GM23338 (cell line): ENCODE results near the gene SARNP. TPM values are rescaled to one million over a fixed set of nuclear protein-coding genes. Genes with fewer than 3 reads are reported as not detected.

ENCODE experiments used
- ATAC-seq: fragments of 200-7000 bp; cut with Tn5 transposase; 3 replicates; pipeline ENCODE4 v1.9.1; 2020
- DNase-seq: peaks from one replicate; pipeline ENCODE4 v3.0.0-alpha.2; 2015; ENCODE audit warnings: low spot score
- H2AFZ ChIP-seq: fragments of 200-600 bp; sonication (generic); 2 replicates; pipeline ENCODE4 v1.8.0; 2016; ENCODE audit warnings: antibody characterized with exemption, mild to moderate bottlenecking, moderate library complexity
- H3F3A ChIP-seq: fragments of 200-600 bp; sonication (generic); replicated peaks from 2 replicates; pipeline ENCODE4 v1.8.0; 2017; ENCODE audit warnings: antibody characterized with exemption, mixed run types, low read depth
- H3K27ac ChIP-seq: fragments of 200-600 bp; sonication (generic); 2 replicates; pipeline ENCODE4 v1.6.1; 2016; ENCODE audit warnings: low read depth
- H3K27me3 ChIP-seq: fragments of 200-600 bp; sonication (generic); 2 replicates; pipeline ENCODE4 v1.8.0; 2016; ENCODE audit warnings: mild to moderate bottlenecking, mixed run types, moderate library complexity; ENCODE audit not compliant: insufficient read depth
- H3K36me3 ChIP-seq: fragments of 200-600 bp; sonication (generic); 2 replicates; pipeline ENCODE4 v1.8.0; 2016; ENCODE audit warnings: mild to moderate bottlenecking; ENCODE audit not compliant: insufficient read depth
- H3K4me1 ChIP-seq: fragments of 200-600 bp; sonication (generic); 2 replicates; pipeline ENCODE4 v1.8.0; 2016; ENCODE audit warnings: mild to moderate bottlenecking, moderate library complexity; ENCODE audit not compliant: insufficient read depth
- H3K4me2 ChIP-seq: fragments of 200-600 bp; sonication (generic); 2 replicates; pipeline ENCODE4 v1.7.1; 2017; ENCODE audit warnings: mixed run types
- H3K4me3 ChIP-seq: fragments of 200-600 bp; sonication (generic); 2 replicates; pipeline ENCODE4 v1.6.1; 2016; ENCODE audit warnings: mixed run types
- H3K79me2 ChIP-seq: fragments of 200-600 bp; sonication (generic); replicated peaks from 2 replicates; pipeline ENCODE4 v1.8.0; 2017; ENCODE audit warnings: mild to moderate bottlenecking; ENCODE audit not compliant: insufficient read depth
- H3K9me2 ChIP-seq: fragments of 200-600 bp; sonication (generic); 2 replicates; pipeline ENCODE4 v1.8.0; 2017; ENCODE audit not compliant: insufficient read depth
- H4K20me1 ChIP-seq: fragments of 200-600 bp; sonication (generic); replicated peaks from 2 replicates; pipeline ENCODE4 v1.8.0; 2017; ENCODE audit warnings: mild to moderate bottlenecking; ENCODE audit not compliant: insufficient read depth
- H3K27ac Mint-ChIP-seq: 2 replicates; pipeline ENCODE4 v1.8.0; 2020; ENCODE audit warnings: inconsistent platforms, mild to moderate bottlenecking, moderate library complexity, mixed read lengths
- H3K27me3 Mint-ChIP-seq: 3 replicates; pipeline ENCODE4 v1.8.0; 2022; ENCODE audit warnings: low read depth, mild to moderate bottlenecking, moderate library complexity, mixed read lengths, inconsistent platforms; ENCODE audit not compliant: insufficient read depth, poor library complexity
- H3K36me3 Mint-ChIP-seq: 3 replicates; pipeline ENCODE4 v1.8.0; 2021; ENCODE audit warnings: low read depth, mild to moderate bottlenecking, inconsistent platforms, moderate library complexity, mixed read lengths
- H3K4me1 Mint-ChIP-seq: 3 replicates; pipeline ENCODE4 v1.8.0; 2020; ENCODE audit warnings: mild to moderate bottlenecking, inconsistent platforms, mixed read lengths
- H3K4me3 Mint-ChIP-seq: 3 replicates; pipeline ENCODE4 v1.8.0; 2021; ENCODE audit warnings: moderate library complexity, mild to moderate bottlenecking, inconsistent platforms, mixed read lengths
- H3K9me3 Mint-ChIP-seq: 3 replicates; pipeline ENCODE4 v1.8.0; 2020; ENCODE audit warnings: moderate library complexity, mild to moderate bottlenecking, inconsistent platforms, mixed read lengths
- CREB1 ChIP-seq: fragments of 250-450 bp; sonication (Bioruptor Pico); IDR thresholded peaks from 2 replicates; pipeline ENCODE4 v1.5.0; 2020; ENCODE audit warnings: low read depth, mild to moderate bottlenecking, moderate library complexity
- CTCF ChIP-seq, 2 experiments: fragments of 200-600 bp in 1 of 2; sonication (generic) in 1 of 2; conservative IDR thresholded peaks; 2 replicates each; pipeline versions ENCODE4 v1.5.1 to v1.6.1; 2016 to 2017; ENCODE audit warnings: antibody characterized with exemption in 2 of 2, low read depth in 2 of 2, mild to moderate bottlenecking in 2 of 2, moderate library complexity in 1 of 2
- EZH2 ChIP-seq: fragments of 200-600 bp; sonication (generic); IDR thresholded peaks from one replicate; pipeline ENCODE4 v1.8.0; 2017; ENCODE audit warnings: antibody characterized with exemption, mild to moderate bottlenecking, low read depth; ENCODE audit not compliant: unreplicated experiment
- EZH2phosphoT487 ChIP-seq: fragments of 200-600 bp; sonication (generic); IDR thresholded peaks from one replicate; pipeline ENCODE4 v1.8.1; 2018; ENCODE audit warnings: antibody characterized with exemption; ENCODE audit not compliant: unreplicated experiment
- NANOG ChIP-seq: IDR thresholded peaks from 2 replicates; pipeline ENCODE4 v1.6.1; 2016; ENCODE audit warnings: antibody characterized with exemption, borderline replicate concordance
- POLR2AphosphoS5 ChIP-seq: IDR thresholded peaks from 2 replicates; pipeline ENCODE4 v1.6.1; 2016; ENCODE audit warnings: antibody characterized with exemption, low read depth
- STAT1 ChIP-seq: IDR thresholded peaks from one replicate; pipeline ENCODE4 v1.6.1; 2016; ENCODE audit warnings: antibody characterized with exemption; ENCODE audit not compliant: unreplicated experiment
- ZNF114 ChIP-seq: fragments of 250-450 bp; sonication (Bioruptor Pico); IDR thresholded peaks from 2 replicates; pipeline ENCODE4 v1.5.0; 2020; ENCODE audit warnings: mild to moderate bottlenecking, moderate library complexity
- polyA plus RNA-seq: library from polyadenylated mRNA; unstranded; fragments of >200 nt; fragmentation: Nextera tagmentation; extraction: Ambion mirVana; gene quantifications from 2 replicates; pipeline ENCODE4 v1.2.1, GENCODE V29; 2016
- total RNA-seq: library from RNA; depleted of rRNA; stranded (reverse); fragments of >200 nt; shearing (Covaris generic); gene quantifications from 2 replicates; pipeline ENCODE4 v1.2.3, GENCODE V29; 2014
- TF ChIP-seq, protein P1 (sequence below): fragments of 250-450 bp; sonication (Bioruptor Pico); IDR thresholded peaks from 2 replicates; pipeline ENCODE4 v1.5.0; 2020; ENCODE audit warnings: mild to moderate bottlenecking, moderate library complexity

Gene SARNP
- total and polyA plus RNA-seq, 2 experiments from 2014 or later = 96.0 to 313 TPM

DNA sequence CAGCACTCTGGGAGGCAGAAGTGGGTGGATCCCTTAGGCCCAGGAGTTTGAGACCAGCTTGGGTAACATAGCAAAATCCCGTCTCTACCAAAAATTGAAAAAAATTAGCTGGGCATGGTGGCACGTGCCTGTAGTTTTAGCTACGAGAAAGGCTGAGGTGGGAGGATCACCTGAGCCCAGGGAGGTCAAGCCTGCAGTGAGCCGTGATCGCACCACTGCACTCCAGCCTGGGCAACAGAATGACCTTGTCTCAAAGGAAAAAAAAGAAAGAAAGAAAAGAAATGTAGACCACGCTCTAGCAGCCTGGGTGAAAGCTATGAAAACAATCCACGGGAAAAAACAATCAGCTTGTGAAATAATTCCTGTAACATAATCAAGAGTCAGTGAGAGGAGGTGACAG, 29.0 kb downstream of the SARNP start (continued):
- TF ChIP-seq, protein P1, sequence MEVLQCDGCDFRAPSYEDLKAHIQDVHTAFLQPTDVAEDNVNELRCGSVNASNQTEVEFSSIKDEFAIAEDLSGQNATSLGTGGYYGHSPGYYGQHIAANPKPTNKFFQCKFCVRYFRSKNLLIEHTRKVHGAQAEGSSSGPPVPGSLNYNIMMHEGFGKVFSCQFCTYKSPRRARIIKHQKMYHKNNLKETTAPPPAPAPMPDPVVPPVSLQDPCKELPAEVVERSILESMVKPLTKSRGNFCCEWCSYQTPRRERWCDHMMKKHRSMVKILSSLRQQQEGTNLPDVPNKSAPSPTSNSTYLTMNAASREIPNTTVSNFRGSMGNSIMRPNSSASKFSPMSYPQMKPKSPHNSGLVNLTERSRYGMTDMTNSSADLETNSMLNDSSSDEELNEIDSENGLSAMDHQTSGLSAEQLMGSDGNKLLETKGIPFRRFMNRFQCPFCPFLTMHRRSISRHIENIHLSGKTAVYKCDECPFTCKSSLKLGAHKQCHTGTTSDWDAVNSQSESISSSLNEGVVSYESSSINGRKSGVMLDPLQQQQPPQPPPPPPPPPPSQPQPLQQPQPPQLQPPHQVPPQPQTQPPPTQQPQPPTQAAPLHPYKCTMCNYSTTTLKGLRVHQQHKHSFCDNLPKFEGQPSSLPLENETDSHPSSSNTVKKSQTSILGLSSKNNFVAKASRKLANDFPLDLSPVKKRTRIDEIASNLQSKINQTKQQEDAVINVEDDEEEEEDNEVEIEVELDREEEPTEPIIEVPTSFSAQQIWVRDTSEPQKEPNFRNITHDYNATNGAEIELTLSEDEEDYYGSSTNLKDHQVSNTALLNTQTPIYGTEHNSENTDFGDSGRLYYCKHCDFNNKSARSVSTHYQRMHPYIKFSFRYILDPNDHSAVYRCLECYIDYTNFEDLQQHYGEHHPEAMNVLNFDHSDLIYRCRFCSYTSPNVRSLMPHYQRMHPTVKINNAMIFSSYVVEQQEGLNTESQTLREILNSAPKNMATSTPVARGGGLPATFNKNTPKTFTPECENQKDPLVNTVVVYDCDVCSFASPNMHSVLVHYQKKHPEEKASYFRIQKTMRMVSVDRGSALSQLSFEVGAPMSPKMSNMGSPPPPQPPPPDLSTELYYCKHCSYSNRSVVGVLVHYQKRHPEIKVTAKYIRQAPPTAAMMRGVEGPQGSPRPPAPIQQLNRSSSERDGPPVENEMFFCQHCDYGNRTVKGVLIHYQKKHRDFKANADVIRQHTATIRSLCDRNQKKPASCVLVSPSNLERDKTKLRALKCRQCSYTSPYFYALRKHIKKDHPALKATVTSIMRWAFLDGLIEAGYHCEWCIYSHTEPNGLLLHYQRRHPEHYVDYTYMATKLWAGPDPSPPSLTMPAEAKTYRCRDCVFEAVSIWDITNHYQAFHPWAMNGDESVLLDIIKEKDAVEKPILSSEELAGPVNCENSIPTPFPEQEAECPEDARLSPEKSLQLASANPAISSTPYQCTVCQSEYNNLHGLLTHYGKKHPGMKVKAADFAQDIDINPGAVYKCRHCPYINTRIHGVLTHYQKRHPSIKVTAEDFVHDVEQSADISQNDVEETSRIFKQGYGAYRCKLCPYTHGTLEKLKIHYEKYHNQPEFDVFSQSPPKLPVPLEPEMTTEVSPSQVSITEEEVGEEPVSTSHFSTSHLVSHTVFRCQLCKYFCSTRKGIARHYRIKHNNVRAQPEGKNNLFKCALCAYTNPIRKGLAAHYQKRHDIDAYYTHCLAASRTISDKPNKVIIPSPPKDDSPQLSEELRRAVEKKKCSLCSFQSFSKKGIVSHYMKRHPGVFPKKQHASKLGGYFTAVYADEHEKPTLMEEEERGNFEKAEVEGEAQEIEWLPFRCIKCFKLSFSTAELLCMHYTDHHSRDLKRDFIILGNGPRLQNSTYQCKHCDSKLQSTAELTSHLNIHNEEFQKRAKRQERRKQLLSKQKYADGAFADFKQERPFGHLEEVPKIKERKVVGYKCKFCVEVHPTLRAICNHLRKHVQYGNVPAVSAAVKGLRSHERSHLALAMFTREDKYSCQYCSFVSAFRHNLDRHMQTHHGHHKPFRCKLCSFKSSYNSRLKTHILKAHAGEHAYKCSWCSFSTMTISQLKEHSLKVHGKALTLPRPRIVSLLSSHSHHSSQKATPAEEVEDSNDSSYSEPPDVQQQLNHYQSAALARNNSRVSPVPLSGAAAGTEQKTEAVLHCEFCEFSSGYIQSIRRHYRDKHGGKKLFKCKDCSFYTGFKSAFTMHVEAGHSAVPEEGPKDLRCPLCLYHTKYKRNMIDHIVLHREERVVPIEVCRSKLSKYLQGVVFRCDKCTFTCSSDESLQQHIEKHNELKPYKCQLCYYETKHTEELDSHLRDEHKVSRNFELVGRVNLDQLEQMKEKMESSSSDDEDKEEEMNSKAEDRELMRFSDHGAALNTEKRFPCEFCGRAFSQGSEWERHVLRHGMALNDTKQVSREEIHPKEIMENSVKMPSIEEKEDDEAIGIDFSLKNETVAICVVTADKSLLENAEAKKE = no peak
- TF ChIP-seq ZNF114 (CRISPR knock-in tag) (no peak), EZH2phosphoT487 (no peak), CTCF (conservative IDR thresholded peaks at IDR 0.05; ENCODE audit: low read depth in 2 of 2) (no peak)

DNA sequence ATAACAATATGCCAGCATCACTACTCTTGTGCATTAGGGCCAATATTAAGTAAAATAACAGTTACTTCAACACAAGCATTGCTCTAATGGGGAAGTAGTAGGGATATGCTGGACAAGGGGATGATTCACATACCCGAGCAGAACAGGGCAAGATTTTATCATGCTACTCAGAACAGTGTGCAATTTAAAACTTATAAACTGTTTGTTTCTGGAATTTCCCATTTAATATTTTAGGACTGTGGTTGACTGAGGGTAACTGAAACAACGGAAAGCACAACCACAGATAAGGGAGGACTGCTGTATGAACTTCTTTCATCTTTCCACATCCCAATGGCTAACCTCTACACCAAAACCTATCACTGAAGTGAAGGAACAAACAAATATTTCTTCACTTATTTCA, 36.8 kb downstream of the SARNP start:
- no peaks in the 10 kb centered on the region for H3K9me3 Mint-ChIP-seq
- TF ChIP-seq CREB1 (CRISPR knock-in tag) = no peak
- no peak for TF ChIP-seq POLR2AphosphoS5
- no peak for TF ChIP-seq EZH2phosphoT487
- no peak for TF ChIP-seq ZNF114 (CRISPR knock-in tag)
- no peak for TF ChIP-seq EZH2
- TF ChIP-seq CTCF (conservative IDR thresholded peaks at IDR 0.05; ENCODE audit: low read depth in 2 of 2) = no peak
- TF ChIP-seq NANOG = no peak
- no peak for TF ChIP-seq STAT1

More for the DNA sequence above, 36.8 kb downstream of the SARNP start:
- no peaks in the 10 kb centered on the region for H3K9me2 ChIP-seq
- 0 out of 2 replicates have a peak, but pooled peaks cover under 1% of the 10 kb centered on the region for H3F3A ChIP-seq
- H3K36me3 Mint-ChIP-seq = peaks cover 71% of the 10 kb centered on the region
- H3K4me1 Mint-ChIP-seq = no peaks in the 10 kb centered on the region
- H3K27ac ChIP-seq = no peak overlapping the region
- H3K36me3 ChIP-seq = peaks cover 44% of the 10 kb centered on the region
- H3K27me3 ChIP-seq = no peaks in the 10 kb centered on the region
- H3K79me2 ChIP-seq = peaks cover 24% of the 10 kb centered on the region
- H3K4me1 ChIP-seq = no peaks in the 10 kb centered on the region
- no peak for ATAC-seq
- no peak overlapping the region for H3K27ac Mint-ChIP-seq
- H3K27me3 Mint-ChIP-seq = peaks cover 1% of the 10 kb centered on the region
- peaks cover 12% of the 10 kb centered on the region; the same call in 1 of the 2 replicates for H4K20me1 ChIP-seq
- H2AFZ ChIP-seq = no peak overlapping the region
- H3K4me3 ChIP-seq = no peak overlapping the region
- no peak overlapping the region for H3K4me3 Mint-ChIP-seq
- no peak for DNase-seq
- no peak overlapping the region for H3K4me2 ChIP-seq
